Measurements from ENCODE around the gene THSD7A.

Gene THSD7A

GRCh38 chr7:11767148-11767547, 64.8 kb downstream of the THSD7A start:
- H3K27me3 ChIP-seq (ENCODE audit: insufficient read depth, low read depth, severe bottlenecking): no peaks in the 10 kb centered on the region
- no peak overlapping the region for H3K27ac ChIP-seq
- no peaks in the 10 kb centered on the region for H3K36me3 ChIP-seq
- no peak for DNase-seq
- no peaks in the 10 kb centered on the region for H3K9me3 ChIP-seq (ENCODE audit: severe bottlenecking)
- TF ChIP-seq CTCF (IDR thresholded peaks at IDR 0.05; ENCODE audit: low read depth, low read length): no peak
- no peak overlapping the region for H3K4me3 ChIP-seq (ENCODE audit: low read depth, low read length)

- Histone ChIP-seq H3K27ac (no peak overlapping the region), H3K9me3 (ENCODE audit: severe bottlenecking) (no peaks in the 10 kb centered on the region), H3K27me3 (ENCODE audit: insufficient read depth, low read depth, severe bottlenecking) (no peaks in the 10 kb centered on the region), H3K4me3 (ENCODE audit: low read depth, low read length) (no peak overlapping the region), H3K36me3 (no peaks in the 10 kb centered on the region)
- no peak for DNase-seq
- no peak for TF ChIP-seq CTCF (IDR thresholded peaks at IDR 0.05; ENCODE audit: low read depth, low read length)
These were observed 71.6 kb downstream of the THSD7A start for GRCh38 chr7:11760372-11760771.

- DNase-seq: no peak
- no peaks in the 10 kb centered on the region for H3K36me3 ChIP-seq
- H3K4me3 ChIP-seq (ENCODE audit: low read depth, low read length): no peak overlapping the region
- H3K27ac ChIP-seq: no peak overlapping the region
- no peaks in the 10 kb centered on the region for H3K27me3 ChIP-seq (ENCODE audit: insufficient read depth, low read depth, severe bottlenecking)
- no peaks in the 10 kb centered on the region for H3K9me3 ChIP-seq (ENCODE audit: severe bottlenecking)
- TF ChIP-seq CTCF (IDR thresholded peaks at IDR 0.05; ENCODE audit: low read depth, low read length): no peak
These were observed 73.3 kb downstream of the THSD7A start for GRCh38 chr7:11758627-11759111.

- DNase-seq: no peak
These were observed 74.8 kb downstream of the THSD7A start for GRCh38 chr7:11757153-11757552.

DNA sequence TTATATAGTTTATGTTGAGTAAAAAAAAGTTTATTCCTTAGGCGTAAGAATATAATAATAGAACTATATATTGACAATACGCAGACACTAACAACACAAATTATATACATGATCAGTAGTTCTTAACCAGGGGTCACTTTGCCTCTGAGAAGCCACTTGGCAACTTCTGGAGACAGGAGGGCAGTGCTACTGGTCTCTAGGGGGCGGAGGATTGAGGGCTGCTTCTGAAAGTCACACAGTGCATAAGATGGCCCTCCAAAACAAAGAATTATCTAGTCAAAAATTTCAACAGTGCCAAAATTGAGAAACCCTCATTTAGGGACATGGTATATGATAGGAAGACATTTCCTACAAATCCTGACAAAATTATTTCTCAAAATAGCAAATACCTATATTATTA, 77.1 kb downstream of the THSD7A start:
- H3K36me3 ChIP-seq: no peaks in the 10 kb centered on the region
- H3K9me3 ChIP-seq (ENCODE audit: severe bottlenecking): no peaks in the 10 kb centered on the region
- DNase-seq: no peak
- no peak overlapping the region for H3K4me3 ChIP-seq (ENCODE audit: low read depth, low read length)
- no peaks in the 10 kb centered on the region for H3K27me3 ChIP-seq (ENCODE audit: insufficient read depth, low read depth, severe bottlenecking)
- TF ChIP-seq CTCF (IDR thresholded peaks at IDR 0.05; ENCODE audit: low read depth, low read length): no peak
- no peak overlapping the region for H3K27ac ChIP-seq

More at GRCh38 chr7:11757153-11757552, 74.8 kb downstream of the THSD7A start:
- H3K27me3 ChIP-seq (ENCODE audit: insufficient read depth, low read depth, severe bottlenecking): no peaks in the 10 kb centered on the region
- H3K27ac ChIP-seq: no peak overlapping the region
- H3K9me3 ChIP-seq (ENCODE audit: severe bottlenecking): no peaks in the 10 kb centered on the region
- no peak overlapping the region for H3K4me3 ChIP-seq (ENCODE audit: low read depth, low read length)
- no peak for TF ChIP-seq CTCF (IDR thresholded peaks at IDR 0.05; ENCODE audit: low read depth, low read length)
- no peaks in the 10 kb centered on the region for H3K36me3 ChIP-seq

GRCh38 chr7:11754123-11754522, 77.9 kb downstream of the THSD7A start:
- no peaks in the 10 kb centered on the region for H3K9me3 ChIP-seq (ENCODE audit: severe bottlenecking)
- H3K27ac ChIP-seq: no peak overlapping the region
- TF ChIP-seq CTCF (IDR thresholded peaks at IDR 0.05; ENCODE audit: low read depth, low read length): no peak
- H3K36me3 ChIP-seq: no peaks in the 10 kb centered on the region
- H3K27me3 ChIP-seq (ENCODE audit: insufficient read depth, low read depth, severe bottlenecking): no peaks in the 10 kb centered on the region
- no peak overlapping the region for H3K4me3 ChIP-seq (ENCODE audit: low read depth, low read length)
- no peak for DNase-seq

All from WERI-Rb-1 (cell line).